ENCODE results near the gene DPYD.

DPYD gene

DNA sequence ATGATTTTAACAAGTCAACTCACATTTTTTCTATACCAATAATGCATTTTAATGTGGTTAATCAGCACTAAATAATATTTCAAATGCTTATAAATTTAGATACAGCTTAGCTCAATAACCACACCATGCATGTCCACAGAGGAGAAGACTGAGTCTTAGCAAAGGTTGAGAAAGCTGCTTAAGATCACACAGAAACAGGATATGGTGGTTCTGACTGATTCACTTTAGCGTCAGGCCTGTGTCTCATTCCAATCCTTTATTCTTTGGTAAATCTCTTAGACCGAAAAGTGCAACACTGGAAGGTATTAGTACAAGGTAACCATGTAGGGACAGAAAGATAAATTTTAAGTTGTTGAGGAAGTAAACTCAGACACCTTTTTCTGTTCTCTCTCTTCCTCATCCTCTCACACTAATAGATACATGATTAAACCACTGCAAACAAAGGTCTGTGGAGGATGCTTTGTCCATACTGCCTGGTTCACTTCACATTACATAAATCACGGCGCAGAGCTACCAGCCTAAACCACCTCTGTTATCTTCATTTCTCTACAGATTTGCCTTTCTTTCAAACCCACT, 139.0 kb downstream of the DPYD start:
- DNase-seq: no peak

DNA sequence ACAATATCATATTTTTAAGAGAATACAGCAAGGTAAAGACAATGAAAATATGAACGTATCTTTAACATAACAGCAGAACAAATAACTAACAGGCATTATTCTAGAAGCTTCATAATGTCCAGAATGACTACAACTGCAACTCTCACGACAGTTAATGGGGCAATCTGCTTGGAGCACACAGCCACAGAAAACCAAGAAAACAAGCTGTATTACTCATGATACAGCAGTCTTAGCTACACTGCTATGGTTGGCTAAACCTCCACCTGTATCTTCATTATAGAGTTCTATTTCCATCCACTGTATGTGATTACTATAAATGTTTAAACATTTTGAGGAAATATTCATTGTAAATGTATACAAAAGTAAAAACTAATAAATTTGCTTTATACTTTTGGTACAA, 139.9 kb downstream of the DPYD start:
- no peak for DNase-seq

DNA sequence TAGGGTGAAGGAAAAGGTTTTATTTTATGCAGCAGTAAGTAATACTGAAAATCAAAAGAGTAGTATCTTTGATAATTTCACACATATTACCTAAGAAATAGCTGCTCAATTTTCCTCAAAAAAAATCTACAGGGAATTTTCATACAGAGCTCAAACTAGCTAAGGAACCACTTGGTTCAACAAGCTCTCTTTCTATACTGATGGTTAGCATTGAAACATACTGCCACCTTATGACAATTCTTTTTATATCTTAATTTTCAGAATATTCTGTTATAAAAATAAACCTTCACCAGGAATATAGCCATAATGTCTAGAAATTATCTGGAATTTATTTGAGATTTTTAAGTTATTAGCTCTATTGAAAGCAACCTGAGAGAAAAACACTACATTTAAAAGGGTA, 142.1 kb downstream of the DPYD start:
- DNase-seq: no peak

- no peak for DNase-seq
Measured at GRCh38 chr1:97770376-97770775, 150.5 kb downstream of the DPYD start.

DNA sequence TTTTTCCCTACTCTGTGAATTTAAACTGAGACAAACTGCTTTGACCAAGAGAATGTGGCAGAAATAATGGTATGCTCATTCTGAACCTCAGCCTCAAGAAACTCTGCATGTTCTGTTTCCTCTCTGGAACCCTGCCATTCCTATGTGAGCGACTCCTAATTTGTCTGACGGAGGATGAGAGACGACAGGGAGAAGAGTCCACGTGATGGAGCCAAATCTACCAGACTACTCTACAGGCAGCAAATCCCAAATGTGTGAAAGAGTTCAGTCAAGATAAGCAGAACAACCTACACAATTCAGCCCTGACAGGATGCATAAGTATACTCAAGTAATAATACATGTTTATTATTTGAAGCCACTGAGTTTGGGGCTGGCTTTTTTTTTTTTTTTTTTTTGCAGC, 153.5 kb downstream of the DPYD start:
- no peak for DNase-seq

DNA sequence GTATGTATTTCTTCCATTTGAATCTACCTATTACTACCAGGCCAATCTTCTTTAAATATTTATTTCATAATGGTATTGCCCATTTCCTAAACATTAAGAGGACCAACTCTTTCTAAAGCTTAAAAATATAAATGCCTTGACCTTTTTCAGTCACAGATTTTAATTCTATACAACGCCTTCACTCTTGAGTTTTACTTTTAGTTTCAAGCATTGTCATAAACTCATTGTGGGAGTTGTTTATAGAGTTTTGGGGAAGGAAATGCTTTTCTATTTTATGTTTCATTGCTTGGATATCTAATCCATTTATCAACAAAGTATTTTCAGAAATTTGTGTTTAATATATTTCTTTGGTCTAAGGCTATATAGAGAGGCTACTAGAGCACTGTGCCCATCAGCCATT, 155.8 kb downstream of the DPYD start:
- no peak for DNase-seq

DNA sequence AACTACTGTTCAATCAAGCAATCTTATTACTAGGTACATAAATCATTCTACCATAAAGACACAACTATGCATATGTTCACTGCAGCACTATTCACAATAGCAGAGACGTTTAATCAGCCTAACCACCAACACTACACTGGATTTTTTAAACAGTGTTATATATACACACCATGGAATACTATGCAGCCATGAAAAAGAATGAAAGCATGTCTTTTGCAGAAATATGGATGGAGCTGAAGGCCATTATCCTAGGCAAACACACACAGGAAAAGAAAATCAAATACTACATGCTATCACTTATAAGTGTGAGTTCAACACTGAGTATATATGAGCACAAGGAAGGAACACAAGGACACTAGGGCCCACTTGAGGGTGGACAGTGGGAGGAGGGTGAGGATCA, 159.2 kb downstream of the DPYD start:
- no peak for DNase-seq

GRCh38 chr1:97759078-97759477, 161.8 kb downstream of the DPYD start:
- no peak for DNase-seq

DNA sequence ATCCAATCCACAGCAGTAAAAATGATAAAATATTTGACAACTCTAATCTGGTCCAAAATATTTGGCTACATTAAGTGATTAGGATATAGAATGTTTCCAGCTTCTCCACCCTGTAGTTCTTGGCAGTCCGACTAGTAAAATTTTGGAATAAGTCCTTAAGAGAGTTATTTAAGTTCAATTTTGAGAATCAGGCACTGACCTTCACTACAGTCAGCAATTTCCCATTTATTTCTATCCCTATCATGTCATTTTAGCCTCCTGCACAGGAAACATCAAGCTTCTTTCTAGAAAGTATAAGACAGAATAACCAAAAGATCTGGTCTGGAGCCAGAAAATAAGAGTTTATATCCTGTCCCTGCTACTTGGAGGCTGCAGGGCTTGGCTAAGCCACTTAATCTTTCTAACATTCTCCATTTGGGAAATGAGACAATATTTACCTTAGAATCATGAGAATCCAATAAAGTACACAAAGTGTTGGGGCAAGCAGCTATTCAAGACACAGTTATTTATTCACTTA, 162.2 kb downstream of the DPYD start:
- no peak for DNase-seq

DNA sequence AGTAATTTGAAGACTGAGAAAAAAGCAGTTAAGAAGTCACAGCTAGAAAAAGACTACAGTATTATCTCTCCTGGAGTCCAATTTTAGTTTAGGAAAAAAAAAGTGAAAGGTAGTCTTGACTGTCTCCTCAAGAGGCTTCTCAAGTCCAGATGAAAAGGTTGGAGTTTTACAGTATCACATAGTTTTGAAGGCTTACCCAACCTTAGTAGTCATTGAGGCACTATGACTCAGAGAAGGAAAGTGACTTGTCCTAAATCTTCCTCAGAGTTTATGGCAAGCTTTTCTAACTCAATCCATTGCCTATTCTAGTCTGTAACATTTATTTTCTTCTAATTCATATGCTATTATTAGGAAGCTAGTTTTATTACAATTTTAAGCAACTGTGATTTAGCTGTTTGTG, 174.9 kb downstream of the DPYD start:
- DNase-seq: no peak

GRCh38 chr1:97744977-97745376, 175.9 kb downstream of the DPYD start:
- DNase-seq: no peak

- DNase-seq: no peak
Measured at GRCh38 chr1:97743129-97743528, 177.7 kb downstream of the DPYD start.

- no peak for DNase-seq
Measured at GRCh38 chr1:97740891-97741290, 179.9 kb downstream of the DPYD start.

DNA sequence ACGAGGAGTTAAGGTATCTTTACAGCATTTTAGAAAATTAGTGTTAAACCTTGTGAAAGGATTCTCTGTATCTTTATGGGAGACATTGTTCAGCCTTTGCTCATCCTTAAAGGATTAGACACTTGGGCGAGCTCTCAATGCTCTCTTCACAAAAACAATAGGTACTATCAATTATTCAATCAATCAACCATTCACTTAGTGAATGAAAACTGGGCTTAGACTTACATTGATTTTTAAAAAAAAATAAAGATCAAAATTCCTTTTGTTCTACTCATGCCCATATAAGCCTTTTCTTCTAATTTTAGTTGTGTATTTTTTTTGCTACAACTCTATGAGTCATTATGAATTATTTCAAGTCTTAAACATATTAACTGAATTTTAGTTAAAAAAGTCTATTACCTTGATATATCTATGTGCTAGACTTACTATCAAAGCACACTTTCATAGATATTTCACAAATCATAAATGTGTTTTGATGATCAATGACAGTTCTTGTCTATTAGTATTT, 181.2 kb downstream of the DPYD start:
- no peak for DNase-seq

GRCh38 chr1:97738270-97738669, 182.6 kb downstream of the DPYD start:
- DNase-seq: no peak

- no peak for DNase-seq
Measured at GRCh38 chr1:97730271-97730670, 190.6 kb downstream of the DPYD start.

DNA sequence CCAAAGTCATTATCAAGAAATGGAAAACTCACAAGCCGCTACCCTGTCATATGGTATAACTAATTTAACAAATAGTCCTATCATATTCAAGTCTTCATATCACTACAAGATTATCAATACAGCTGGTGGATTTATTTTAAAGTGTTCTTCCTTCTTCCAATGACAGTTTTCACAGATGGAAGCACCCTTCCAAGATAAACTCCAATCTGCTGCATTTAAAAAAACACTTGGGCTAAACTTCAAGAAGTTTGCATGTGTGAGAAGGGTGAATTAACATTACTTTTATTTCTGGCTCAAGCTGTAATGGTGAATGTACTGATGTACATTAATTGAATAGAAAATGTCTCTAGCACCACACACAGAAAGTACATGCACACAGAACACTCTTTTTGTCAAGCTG, 192.4 kb downstream of the DPYD start:
- no peak for DNase-seq

DNA sequence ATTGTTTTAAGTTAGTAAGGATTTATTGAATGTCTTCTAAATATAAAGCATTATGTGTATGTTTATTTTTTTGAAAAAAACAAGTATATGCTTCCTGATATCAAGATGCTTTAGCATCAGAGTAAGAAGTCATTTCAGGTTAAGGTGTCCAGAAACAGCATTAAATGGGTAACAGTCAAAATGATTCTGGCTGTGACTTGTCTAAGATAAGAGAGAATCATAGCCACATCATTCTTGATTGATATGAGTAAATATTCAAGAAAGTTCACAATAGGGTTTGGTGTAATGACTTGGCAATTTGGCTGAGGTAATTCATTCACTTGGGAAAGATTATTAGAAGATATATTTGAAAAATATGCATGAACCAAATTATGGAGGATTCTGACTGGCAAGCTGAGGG, 193.8 kb downstream of the DPYD start:
- DNase-seq: no peak

- no peak for DNase-seq
Measured at GRCh38 chr1:97726386-97726785, 194.4 kb downstream of the DPYD start.

DNA sequence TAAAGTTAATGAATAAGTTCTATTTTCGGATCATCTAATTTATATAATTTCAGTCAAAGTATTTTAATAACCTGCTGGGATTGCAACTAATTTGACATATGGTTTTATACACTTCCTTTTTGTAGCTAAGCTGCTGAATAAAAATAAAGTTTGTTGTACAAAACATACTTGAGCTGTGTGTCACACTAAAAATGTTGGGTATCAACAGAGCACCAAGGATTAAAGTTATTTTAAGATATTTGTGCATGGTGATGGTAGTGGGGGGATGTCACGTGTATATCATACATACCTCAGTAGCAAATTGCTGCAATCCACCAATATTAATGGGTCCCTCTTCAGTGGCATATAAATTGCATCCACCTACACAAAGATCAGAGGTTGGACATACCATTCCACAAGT, 199.6 kb downstream of the DPYD start:
- no peak for DNase-seq

DNA sequence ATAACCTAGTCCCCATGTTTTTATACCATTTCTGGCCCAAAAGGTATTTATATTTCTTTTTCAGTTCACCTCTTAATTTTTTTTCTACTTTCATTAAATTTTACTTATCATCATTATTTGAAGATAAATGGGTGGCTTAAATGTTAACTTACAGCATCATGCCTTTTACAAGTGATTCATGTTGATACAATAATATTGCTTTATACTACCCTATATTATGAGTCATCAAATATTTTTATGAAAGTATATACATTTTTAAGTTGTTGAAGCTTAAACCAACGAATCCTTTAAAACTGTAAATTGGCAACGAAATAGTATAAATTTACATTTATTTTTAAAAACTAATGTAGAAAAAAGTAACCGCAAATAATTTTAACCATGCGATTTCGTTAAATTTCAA, 207.9 kb downstream of the DPYD start:
- no peak for DNase-seq

DNA sequence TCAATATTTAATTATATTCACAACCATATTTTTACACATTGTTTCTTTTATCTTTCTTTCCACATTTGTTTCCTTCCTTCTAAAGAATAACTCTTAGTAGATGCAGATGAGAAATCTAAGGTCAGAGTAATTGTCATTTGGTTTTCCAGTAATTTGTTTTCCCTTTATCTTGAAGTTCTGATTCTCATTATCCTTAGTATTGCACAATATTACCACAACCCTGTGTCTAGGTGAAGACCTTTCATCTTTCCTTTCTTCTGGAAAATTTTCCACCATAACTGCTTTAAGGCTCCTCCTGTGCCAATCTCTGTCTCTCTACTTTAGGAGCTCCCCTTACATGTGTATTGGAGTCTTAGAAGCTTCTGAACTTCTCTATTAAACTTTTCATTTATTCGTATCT, 209.0 kb downstream of the DPYD start:
- no peak for DNase-seq

DNA sequence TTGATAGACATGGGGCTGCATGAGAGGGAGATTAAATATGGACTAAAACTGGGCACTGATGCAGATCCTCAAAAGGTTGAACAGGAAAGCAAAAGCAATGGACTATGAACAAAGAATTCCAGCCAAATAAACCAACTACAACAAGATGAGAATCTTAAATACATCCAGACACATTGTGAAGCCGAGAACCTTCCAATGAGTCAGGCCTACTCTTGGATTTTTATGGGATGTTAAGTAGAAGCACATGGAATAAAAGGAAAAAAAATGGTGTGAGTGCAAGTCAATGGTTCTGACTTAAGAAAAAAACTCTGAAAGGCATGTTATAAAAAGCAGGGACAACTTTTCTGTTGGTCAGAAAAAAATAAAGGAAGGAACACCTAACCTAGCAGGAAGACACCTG, 227.2 kb downstream of the DPYD start:
- DNase-seq: no peak

DNA sequence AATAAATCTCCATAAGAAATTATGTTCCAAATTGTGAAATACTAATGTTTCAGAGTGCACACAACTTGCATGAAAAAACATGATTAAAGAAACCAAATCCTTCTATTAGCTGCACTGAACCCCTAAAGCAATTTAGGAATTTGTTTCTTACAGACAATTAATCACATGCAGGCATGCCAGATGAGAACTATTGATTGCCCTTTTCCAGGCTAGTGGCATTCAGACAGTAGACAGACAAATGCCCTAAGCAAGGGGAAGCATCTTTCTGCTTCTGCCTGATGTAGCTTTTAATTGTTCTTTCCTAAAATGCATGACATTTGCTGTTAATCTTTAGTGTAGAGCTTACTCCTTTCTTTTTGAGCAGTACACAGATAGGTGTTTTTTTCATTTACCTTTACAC, 229.5 kb downstream of the DPYD start:
- DNase-seq: no peak

GRCh38 chr1:97685360-97685759, 235.5 kb downstream of the DPYD start:
- no peak for DNase-seq

All from effector CD4-positive, alpha-beta T cell (primary cell).